AG09319 (cell line): ENCODE data around the gene DNAJC21.

ENCODE experiments used
- DNase-seq: peaks from one replicate; pipeline ENCODE4 v3.0.0-alpha.2; 2010; ENCODE audit warnings: low read depth; ENCODE audit errors: extremely low read depth
- TF ChIP-seq, protein P1 (sequence below): IDR thresholded peaks from 2 replicates; pipeline ENCODE4 v1.5.1; 2011; ENCODE audit warnings: low read depth, mild to moderate bottlenecking, inconsistent platforms, low read length, moderate library complexity

The DNAJC21 gene

DNA sequence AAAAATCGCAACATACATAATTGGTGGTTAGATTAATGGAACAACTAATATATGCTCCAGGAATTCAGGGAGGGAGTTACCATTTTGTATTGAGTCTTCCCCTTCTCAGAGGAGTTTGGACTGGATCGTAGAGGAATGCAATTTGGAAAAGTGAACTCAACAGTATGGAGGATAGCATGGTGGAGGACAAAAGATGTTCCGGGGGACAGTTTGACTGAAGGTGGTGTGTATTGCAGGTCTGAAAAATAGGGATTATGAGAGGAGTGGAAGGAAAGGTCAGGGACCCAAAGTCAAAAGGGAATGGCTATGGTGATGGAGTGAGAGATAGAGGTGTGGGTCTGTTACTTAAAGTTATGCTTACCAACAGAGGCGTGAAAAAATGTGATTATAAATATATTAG, 1.5 kb downstream of the DNAJC21 start:
- TF ChIP-seq, protein P1, sequence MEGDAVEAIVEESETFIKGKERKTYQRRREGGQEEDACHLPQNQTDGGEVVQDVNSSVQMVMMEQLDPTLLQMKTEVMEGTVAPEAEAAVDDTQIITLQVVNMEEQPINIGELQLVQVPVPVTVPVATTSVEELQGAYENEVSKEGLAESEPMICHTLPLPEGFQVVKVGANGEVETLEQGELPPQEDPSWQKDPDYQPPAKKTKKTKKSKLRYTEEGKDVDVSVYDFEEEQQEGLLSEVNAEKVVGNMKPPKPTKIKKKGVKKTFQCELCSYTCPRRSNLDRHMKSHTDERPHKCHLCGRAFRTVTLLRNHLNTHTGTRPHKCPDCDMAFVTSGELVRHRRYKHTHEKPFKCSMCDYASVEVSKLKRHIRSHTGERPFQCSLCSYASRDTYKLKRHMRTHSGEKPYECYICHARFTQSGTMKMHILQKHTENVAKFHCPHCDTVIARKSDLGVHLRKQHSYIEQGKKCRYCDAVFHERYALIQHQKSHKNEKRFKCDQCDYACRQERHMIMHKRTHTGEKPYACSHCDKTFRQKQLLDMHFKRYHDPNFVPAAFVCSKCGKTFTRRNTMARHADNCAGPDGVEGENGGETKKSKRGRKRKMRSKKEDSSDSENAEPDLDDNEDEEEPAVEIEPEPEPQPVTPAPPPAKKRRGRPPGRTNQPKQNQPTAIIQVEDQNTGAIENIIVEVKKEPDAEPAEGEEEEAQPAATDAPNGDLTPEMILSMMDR, result no peak
- no peak for DNase-seq

DNA sequence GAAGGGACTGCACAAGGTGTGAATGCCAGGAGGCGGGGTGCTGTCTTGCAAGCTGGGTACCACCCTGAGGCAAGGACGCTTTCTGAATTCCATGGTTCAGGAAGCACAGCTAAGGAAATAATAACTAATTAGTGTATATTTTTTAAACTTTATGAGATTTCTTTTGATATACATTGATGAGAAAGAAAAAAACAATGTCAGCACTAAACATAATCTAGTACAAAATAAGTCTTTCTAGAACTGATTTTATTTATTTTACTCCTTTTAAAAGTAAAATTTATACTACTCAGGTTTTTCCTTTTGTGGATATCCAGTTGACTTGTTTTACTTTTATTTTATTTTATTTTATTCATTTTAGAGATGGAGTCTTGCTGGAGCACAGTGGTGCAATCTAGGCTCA, 3.6 kb downstream of the DNAJC21 start:
- TF ChIP-seq, protein P1, result no peak
- no peak for DNase-seq

DNA sequence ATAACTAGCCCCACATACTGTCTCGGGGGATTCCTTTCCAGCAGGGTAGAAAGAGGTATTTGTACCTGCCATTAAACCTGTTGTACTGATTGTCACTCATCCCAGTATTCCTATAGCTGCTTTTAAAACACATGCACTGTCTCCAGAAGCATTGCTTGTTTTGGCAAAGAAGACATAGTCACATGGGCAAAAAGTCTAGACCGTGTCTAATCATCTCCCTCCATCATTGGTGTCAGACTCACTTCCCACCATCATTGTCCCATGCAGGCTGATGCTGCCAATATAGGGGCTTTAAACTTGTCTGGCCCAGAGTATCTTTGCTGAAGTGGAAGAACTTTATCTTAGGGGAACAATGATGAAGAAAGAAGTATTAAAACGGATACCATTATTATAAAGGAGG, 12.6 kb downstream of the DNAJC21 start:
- DNase-seq, result no peak
- TF ChIP-seq, protein P1, result no peak

DNA sequence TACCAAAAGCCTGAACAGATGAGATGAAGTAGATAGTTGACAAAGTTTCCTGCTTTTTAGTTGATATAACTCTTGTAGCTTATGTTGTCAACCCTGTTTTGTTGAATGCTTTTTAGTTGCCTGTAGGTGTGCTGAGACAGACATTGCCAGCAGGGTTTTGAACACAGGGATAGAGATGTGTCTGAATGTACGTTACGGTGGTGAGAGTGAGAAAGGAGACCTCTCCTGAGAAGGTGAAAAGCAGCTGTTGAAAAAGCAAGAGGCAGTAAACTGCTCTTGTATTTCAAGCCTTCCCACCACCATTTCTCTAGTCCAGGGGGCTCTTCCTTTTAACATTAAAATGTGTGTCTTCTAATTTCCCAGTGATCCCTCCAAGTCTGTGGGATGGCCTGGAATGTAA, 14.7 kb downstream of the DNAJC21 start:
- no peak for DNase-seq
- TF ChIP-seq, protein P1, result no peak

DNA sequence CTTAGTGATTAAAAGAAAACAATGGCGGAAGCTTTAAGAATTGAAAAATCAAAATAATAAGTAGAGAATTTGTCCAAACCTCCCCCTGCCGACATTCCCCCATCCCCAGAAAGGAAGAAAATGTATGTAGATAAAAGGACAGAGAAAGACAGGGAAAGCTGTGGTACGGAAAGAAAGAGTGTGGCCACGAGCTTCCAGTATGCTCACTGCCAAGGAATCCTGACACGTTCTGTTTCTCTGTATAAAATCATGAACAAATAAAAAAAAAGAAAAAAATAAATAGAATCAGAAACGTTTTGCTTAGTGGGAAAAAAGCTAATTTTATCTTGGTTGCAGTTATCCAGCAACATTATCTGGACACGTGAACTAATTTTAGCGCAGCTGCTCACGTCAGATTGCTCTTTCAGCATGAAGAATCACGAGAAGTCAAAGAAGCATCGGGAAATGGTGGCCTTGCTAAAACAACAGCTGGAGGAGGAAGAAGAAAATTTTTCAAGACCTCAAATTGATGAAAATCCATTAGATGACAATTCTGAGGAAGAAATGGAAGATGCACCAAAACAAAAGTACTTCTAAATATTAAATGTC, 15.2 kb downstream of the DNAJC21 start:
- TF ChIP-seq, protein P1, result no peak
- no peak for DNase-seq

DNA sequence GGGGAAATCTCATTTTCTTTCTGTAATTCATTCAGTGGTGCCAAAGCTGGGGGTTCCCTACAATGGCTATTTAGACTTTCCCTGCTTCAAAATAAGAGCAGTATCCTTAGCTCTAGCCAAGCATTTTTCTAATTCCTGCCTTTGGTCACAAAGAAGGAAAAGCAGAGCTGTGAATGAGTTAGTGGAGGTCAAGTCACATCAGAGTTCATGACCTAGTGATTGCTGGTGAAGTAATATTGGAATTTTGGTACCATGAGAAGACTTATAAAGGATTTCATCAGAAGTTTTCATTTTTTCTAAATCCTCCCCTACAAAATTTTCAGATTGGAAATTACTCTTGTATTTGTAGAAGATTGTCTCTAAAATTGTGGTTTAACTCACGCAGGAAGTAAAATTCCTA, 28.0 kb downstream of the DNAJC21 start:
- DNase-seq, result no peak
- TF ChIP-seq, protein P1, result no peak

DNA sequence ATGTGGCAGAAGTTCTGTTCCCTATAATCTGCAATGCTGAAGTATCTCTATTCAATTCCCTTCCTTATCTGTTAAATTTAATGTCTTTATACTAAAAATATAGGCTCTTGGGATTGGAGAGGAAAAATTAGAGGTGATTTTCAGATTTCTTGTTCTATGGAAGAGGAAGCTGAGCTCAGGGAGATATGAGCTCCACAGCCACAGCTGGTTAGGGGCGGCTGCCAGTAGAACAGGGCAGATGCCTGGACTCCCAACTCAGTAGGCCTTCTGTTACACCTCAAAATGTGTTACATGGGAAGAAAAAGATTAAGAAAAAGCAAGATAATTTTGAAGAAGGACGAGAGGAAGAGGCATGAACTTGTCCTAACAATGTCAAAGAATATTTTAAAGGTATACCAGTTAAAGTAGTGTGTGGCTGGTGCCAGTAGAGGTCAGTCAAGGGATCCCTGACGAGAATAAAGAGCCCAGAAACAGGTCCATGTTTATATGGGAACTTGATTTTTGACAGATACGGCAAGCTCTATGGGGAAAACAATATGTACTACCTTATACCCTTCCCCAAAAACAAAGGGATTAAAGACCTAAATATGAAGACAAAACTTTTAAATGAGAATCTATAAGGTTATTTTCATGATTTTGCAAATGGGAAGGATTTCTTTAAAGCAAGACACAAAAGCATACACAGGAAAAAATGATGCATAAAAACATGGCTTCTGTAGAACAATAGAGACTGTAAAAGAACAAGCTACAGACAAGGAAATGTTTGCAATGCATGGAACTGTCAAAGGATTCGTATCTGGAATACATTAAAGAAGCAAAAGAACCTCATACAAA, 28.7 kb downstream of the DNAJC21 start:
- no peak for DNase-seq
- TF ChIP-seq, protein P1, result peak; percentile 56
